ENCODE data around the gene ANKS1B.

ANKS1B gene

DNA sequence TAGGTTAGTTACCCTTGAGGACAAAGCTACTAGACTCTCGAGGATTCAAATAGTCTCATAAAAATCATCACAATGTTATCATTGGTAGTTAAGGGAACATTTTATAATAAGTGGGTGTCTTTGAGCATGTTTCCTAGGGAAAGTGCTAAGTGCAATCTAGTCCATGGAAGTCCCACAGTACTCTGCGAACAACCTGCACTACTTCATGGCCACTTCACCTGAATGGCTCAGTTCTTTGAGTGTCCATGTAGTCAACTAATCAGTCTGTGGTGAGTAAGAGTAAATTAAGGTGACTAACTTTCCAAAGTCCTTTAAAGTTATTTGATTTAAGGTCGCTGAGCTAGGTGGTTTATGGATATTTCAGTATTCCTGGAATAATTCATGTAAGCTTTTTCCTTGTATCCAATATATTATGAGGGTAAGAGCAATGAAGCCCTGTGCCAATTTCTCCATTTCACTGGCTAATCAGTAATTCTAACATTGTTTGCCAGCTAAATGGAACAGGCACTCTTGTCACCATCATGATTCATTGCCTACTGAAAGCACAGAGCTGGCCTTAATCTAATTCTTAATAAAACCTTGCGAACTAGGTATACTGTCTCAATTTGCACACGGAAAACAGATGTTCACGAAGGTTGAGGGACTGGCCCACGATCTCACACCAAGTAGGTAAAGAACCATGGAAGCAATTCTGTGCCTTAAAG lies 844.6 kb downstream of the ANKS1B start:
- in situ Hi-C loops (cut with MboI; ENCODE audit: low sequenced_read_pairs) = no loop called here

DNA sequence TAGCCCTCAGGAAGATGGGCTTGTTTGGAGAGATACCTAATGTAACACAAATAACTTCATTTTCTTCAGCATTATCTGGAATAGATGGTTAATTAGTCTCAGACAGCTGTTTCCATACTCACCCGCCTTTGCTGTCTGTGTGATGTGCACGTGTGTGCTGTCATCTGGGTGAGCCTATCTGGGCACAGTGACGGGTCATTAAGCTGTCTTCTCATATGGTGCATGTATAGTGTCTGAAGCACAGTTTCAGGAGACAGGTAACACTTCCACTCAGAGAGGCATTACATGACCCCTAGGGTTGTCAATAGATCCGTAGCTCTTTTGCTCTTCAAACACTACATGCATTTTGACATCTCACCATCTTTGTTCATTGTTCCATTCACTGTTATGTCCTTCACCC lies 846.3 kb downstream of the ANKS1B start:
- in situ Hi-C loops (cut with MboI; ENCODE audit: low sequenced_read_pairs) = no loop called here

DNA sequence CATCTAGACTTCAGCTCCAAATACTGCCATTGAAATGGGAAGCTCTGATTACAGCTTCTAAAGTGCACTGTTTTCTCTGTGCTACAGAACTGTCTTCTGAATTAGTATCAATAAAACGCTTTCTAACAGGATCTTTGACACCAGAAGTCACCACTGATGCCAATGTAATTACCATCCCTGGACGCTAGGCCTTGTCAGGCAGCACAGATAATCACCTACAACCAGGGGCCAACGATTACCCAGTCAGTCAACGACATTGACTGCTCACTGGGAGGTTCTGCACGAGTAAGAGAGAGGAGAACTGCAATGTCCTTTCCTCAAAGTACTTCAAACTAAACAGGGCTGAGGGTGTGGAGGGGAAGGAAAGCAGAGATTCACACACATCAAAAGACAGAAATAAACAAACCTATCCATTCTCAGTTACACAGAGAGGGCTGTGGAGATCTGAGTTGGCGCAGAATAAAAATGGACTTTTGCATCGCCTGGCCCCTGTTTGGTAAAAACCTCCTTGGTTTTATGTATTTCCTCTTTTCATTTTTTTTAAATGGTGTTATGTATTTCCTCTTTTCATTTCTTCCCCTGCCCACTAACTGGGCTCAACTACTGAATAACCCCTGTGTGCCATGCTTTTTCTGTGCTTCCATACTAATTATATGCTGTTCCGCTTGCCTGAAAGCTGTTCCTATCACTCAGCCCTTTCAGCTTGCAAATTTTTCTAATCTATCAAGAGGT lies 847.4 kb downstream of the ANKS1B start:
- in situ Hi-C loops (cut with MboI; ENCODE audit: low sequenced_read_pairs) = no loop called here

DNA sequence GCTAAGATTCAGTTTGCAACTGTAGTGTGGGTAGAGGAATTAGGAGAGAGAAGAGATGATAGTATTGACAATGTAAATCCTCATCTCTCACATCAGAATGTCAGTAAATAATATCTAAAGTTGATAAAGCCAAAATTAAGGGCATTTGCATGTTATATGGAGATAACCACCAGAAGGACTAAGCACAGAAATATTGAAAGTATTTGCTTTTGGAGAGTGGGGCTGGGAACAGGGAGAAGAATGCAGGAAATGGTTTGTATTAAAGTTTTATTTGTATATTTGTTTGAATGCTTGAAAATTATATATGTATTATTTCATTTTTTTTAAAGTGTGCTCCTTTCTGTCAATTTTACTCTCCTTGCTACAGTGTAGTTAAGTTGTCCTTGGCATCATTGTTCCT lies 848.2 kb downstream of the ANKS1B start:
- in situ Hi-C loops (cut with MboI; ENCODE audit: low sequenced_read_pairs) = no loop called here

DNA sequence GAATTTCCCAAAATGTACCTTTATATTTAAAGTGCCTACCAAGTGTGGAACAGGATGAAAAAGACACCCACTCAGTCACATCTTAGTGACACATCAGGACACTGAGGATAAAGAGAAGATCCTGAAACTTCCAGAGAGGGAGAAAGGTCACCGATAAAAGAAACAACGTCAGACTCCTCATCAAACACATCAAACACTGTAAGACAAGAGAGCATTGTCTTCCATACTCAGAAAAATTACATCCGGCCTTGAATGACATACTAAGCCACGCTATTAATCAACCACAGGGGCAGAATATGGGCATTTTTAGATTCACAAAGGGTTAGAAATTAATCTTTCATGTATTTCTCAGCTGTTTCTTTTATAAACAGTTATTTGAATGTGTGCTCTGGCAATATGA lies 849.4 kb downstream of the ANKS1B start:
- in situ Hi-C loops (cut with MboI; ENCODE audit: low sequenced_read_pairs) = no loop called here

DNA sequence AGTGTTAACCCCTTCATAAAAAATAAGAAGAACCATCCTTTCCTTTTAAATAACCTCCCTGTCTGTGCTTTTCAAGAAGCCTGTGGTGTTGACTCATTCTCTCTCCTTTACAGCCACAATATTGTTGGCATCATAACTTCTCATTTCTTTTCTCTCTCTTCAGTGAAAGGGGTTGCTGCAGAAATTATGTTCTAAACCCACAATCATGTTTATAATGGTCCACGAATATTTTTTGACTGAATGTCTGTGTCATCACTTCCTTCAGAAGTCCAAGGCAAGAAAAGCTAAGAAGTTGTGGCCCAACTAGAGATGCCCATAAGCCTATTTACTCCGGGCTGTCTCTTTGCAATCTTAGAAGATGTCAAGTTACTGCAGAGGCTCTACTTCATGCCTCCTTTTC lies 851.3 kb downstream of the ANKS1B start:
- in situ Hi-C loops (cut with MboI; ENCODE audit: low sequenced_read_pairs) = no loop called here

DNA sequence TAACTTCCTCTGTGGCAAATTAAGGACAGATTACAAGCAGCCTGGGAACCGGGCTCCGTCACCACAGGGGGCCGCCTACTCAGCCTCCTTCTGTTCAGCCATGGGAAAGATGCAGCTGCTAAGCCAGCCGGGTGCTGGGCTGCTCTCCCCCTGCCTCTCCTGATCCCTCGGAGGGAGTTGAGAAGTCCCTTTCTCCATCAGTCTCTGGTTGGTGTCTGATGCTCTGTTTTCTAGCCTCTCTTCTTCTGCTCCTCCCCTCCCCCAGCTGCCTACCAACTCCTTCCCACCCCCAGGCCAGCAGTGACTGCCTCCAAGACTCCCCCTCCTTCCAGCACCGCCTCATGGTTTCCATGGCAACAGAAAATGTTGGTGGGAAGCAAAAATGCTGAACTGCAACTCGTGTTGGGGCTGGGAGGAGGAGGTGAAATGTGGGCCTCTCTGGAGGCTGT lies 853.0 kb downstream of the ANKS1B start:
- in situ Hi-C loops (cut with MboI; ENCODE audit: low sequenced_read_pairs) = no loop called here

DNA sequence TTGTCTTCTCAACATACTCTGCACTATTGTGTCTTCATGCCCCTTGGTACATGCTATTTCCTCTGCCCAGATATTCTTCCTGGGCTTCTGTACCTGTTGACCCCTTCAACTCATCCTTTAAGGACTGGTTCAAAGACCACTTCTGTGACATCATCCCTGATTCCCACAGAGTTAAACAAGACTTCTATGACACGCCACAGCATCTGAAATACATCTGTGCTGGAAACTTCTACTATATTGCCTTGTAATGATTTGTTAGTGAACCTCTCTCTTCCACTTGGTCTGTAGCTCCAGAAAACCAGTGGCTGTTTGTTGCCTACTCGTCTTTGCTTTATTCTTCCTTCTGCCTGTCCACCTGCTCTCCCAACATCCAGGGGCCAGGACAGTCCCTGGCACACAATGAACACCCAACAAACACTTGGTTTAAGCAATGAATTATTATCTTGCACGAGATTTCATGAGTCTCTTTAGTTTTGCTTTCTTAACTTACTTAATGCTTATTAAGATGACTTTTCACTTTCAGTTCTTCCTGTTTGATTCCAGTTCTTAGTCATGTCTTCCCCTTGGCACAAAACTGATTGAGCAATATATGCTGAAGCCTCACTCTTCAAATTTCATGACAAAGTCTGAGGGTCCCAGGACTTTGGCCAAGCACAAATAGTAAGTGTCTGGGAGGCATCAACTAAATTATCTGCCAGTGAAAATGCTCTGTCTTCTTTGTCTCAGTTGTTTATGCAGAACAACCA lies 853.8 kb downstream of the ANKS1B start:
- in situ Hi-C loops (cut with MboI; ENCODE audit: low sequenced_read_pairs) = no loop called here

DNA sequence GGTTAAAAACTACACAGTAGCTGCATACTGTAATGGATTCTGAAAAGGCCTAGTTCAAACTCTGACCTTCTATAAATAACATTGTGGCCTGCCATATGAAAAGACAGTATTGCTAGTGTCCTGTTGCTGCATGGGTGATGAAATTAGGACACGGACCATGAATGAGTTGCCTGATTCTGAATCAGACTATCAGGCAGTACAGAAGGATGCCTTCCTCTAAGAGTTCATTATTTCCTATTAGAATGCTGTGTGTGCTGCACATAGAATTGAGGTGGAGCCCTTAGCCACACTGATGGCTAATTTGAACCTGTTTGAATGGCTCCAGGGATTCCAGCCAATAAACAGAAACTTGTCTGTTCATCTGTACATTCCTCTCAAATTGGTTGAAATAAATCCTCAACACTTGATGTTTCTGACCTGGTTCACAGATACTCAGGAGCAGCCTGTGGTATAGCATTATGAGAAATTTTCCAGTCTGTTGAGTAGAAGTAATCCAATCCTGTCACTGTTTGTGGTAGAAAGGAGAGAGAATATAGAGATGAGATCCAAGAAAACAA lies 856.4 kb downstream of the ANKS1B start:
- in situ Hi-C loops (cut with MboI; ENCODE audit: low sequenced_read_pairs) = no loop called here

DNA sequence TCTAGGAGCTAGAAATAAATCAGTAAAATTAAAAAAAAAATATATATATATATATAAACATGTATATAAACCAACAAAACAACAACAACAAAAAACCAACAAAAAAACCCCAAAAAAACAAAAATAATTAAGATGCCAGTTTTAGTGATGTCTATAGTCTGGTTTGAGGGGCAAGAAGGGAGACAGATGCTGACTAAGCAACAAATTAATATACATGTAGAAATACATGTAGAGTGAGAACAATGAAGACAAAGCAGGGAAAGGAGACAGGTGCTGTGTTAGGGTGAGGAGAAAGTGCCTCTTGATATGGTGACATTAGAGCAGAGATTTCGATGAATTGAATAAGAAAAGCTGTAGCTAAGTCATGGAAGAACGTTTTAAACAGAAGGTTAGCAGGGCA lies 861.8 kb downstream of the ANKS1B start:
- in situ Hi-C loops (cut with MboI; ENCODE audit: low sequenced_read_pairs) = no loop called here

DNA sequence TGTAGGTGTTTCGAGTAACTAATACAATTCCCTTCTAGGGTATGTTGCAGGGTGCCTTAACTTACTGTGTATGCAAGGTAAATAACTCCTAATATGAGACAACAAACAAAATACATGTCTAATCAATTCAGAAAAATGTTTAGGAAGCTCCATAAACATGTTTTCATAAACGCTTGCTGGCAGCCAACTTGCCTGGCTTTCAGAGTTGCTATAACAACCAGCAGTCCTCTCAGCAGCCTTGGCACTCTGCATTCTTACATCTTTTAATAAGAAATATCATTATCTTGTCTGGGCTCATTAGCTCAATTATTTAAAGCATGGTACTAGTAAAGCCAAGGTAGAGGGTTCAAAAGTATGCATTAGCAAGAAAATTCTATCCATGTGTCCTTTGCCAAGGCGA lies 862.2 kb downstream of the ANKS1B start:
- in situ Hi-C loops (cut with MboI; ENCODE audit: low sequenced_read_pairs) = no loop called here

DNA sequence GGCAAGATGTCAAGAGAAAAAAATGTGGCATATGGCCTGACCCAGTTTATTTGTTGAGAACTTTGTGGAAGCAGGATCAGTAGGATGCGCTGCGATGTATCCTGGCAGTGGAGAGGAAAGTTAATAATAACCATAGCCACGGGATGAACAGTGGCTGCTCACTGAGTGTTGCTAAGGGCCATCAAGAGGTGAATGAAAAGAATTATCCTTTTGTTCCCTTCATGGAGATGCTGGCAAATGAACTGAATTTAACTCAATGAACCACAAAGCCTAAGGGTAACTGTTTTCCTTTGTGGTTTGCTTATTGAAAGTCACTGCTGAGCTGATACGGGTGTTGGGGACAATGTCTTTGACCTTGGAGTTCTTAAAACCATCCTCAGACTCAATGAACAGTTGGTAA lies 863.2 kb downstream of the ANKS1B start:
- in situ Hi-C loops (cut with MboI; ENCODE audit: low sequenced_read_pairs) = no loop called here

DNA sequence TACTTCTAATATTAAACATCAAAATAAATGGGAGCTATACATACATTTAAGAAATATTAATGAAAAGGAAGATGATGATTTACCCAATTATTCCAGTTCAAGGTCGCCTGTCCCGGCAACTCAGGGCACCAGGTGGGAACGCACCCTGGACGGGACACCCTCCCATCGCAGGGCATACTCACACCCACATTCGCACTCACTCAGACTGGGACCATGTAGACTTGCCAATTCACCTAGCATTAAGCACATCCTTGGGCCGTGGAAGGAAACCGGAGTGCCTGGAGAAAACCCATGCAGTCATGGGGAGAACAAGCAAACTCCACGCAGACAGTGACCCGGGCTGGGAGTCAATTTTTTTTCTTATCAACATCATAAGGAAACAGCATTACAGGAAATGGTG lies 864.8 kb downstream of the ANKS1B start:
- in situ Hi-C loops (cut with MboI; ENCODE audit: low sequenced_read_pairs) = no loop called here

DNA sequence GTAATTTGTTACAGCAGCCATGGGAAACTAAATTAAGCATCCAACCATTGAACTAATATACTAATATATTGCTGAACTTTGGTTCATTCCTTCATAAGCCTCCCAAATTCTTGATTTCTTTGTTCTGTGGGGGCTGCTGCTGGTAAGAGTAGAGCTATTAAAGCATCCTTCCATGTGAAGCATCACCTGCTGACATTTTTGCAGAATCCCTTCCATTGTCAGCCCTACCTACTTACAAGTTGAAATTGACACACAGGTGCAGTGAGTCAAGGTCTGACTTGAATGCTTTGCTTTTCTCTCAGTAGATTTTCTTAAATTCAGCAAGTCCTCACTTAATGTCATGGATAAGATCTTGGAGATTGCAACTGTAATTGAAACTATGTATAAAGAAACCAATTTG lies 865.3 kb downstream of the ANKS1B start:
- in situ Hi-C loops (cut with MboI; ENCODE audit: low sequenced_read_pairs) = no loop called here

DNA sequence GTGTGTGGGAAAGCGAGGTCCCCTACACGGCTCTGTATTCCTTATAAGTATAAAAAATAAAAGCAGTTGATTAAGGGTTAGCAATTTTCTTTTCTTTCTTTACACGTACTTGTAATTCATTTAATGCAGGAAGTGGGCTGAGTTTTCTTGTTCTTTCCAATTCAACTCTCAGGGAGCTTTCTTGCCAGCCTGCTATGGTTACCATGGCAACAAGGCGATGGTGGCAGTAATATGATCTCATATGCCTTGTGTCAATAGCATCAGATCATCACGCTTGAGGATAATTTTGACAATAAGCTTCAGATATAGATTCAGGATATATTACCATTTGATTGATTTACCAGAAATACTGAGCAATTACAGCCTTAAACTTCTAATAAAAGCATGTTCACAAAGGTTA lies 873.1 kb downstream of the ANKS1B start:
- in situ Hi-C loops (cut with MboI; ENCODE audit: low sequenced_read_pairs) = no loop called here

DNA sequence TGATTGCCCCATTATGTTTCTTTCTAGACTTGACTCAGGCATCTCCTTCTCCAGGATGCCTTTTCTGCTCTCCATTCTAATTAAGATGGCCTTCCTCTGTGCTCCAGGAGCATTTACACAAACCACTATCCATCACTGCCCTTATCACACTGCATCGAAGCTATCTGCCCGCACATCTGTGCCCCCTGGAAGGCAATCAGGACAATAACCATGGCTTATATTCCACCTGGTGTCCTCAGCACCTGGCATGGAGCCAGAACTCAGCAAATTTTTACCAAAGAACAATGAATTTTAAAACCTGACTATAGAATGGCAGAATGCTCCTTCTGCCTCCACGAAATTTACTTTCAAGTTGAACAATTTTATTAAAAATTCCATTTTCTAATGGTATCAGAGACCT lies 873.9 kb downstream of the ANKS1B start:
- in situ Hi-C loops (cut with MboI; ENCODE audit: low sequenced_read_pairs) = no loop called here

DNA sequence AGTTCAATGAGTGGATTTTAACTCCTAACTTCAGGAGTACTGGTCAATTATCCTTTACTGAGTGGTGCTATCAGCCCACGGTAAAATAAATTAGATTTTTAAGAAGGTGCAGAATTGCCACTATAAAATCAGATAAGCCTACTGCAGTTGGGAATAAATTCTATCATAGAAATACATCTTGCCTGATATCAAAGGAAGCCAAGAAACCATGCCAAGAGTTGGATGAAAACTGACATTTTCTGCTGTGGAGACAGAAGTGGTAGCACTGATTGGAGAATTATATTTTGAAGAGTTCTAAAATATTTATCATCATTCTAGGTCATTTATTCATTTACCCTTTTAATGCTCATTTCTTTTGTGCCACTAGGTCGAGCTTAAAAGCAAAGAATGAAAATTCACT lies 874.5 kb downstream of the ANKS1B start:
- in situ Hi-C loops (cut with MboI; ENCODE audit: low sequenced_read_pairs) = no loop called here

DNA sequence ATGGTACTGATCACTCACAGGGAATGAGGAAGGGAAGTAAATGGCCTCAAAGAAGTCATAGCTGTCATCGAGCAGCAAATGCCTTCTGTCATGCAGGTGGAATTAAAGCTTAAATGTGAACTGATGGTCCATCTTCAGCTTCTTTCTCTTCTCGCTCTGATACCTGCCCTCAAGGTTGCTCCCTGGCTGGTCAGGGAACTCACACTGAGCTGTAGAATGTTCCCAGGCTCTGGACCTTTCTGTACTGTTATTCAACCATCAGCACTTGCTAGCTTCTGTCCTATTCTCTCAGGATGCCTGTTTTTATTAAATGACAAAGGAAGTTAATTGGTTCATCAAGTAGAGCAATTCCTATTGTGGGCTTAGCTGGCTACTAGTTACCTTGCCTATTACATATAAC lies 875.8 kb downstream of the ANKS1B start:
- in situ Hi-C loops (cut with MboI; ENCODE audit: low sequenced_read_pairs) = no loop called here

DNA sequence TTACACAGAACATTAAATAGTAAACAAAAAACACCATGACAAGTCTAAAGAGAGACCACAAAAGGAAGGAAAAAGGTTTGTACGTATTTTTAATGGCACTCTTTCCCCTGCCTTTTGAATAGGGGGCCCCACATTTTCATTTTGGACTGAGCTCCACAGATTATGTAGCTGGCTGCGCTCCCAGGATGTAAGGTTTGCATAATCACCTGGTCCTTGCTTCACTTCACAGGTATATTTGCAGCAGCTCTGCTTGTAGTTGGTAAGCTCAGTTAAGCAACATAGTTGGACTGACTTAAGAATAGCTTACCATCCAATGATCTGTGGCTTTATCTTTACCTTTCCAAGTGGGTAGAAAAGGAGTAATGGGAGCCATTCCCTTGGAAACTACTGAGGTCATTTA lies 885.0 kb downstream of the ANKS1B start:
- in situ Hi-C loops (cut with MboI; ENCODE audit: low sequenced_read_pairs) = no loop called here

DNA sequence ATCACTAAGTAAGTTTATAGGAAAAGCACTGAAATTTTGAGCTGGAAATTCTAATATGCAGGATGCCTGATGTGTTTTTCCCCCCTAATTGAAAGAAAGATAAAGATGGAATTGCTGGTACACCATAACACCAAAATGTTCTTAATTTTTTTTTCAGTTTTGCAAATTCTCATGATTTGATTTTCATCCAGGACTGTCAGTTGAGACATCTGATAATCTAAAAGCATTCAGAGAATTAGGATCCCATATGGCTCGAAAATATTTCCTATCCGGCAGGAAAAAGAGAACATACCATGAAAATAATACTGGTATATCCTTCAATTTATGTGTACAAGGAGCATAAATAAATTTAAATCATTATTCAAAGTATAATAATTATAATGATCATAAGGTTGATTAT lies 887.6 kb downstream of the ANKS1B start:
- in situ Hi-C loops (cut with MboI; ENCODE audit: low sequenced_read_pairs) = no loop called here

DNA sequence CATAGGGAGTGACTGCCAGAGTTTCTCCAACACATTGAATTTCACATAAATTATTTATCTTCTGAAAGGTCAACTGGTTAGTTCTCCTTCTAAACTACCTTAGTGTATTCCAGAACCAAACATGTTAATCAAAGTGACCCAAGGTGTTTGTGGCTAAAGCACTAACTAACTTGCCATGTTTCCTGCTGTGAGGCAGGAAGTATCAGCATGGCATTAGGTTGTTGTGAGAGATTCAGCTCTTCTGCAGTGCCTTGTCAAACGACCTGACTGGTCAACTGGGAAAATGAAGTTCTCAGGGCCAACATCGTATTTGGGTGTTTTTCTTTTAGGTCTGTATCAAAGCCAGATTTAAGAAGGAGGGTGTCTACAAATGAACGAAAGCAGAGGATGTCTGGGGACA lies 891.6 kb downstream of the ANKS1B start:
- in situ Hi-C loops (cut with MboI; ENCODE audit: low sequenced_read_pairs) = no loop called here
